GM23248 (cell line): Measurements from ENCODE around the gene CCDC170. TPM values are rescaled to one million over a fixed set of nuclear protein-coding genes. Genes with fewer than 3 reads are reported as not detected.
A peak's percentile ranks its signal among the peaks of the same experiment; 100 is the strongest.

ENCODE experiments used
- DNase-seq: peaks from one replicate; pipeline ENCODE4 v3.0.0-alpha.2; 2015
- H2AFZ ChIP-seq: fragments of 200-600 bp; sonication (generic); 2 replicates; pipeline ENCODE4 v1.6.1; 2016; ENCODE audit warnings: antibody characterized with exemption
- H3F3A ChIP-seq: fragments of 200-600 bp; sonication (generic); 2 replicates; pipeline ENCODE4 v1.6.1; 2016; ENCODE audit warnings: mild to moderate bottlenecking, antibody characterized with exemption, mixed run types; ENCODE audit not compliant: insufficient read depth
- H3K27ac ChIP-seq: fragments of 200-600 bp; sonication (generic); 2 replicates; pipeline ENCODE4 v1.5.1; 2016; ENCODE audit warnings: mild to moderate bottlenecking
- H3K27me3 ChIP-seq: fragments of 200-600 bp; sonication (generic); replicated peaks from 2 replicates; pipeline ENCODE4 v1.6.1; 2016; ENCODE audit warnings: mild to moderate bottlenecking; ENCODE audit not compliant: insufficient read depth
- H3K36me3 ChIP-seq: fragments of 200-600 bp; sonication (generic); 2 replicates; pipeline ENCODE4 v1.6.1; 2016; ENCODE audit warnings: low read depth, mild to moderate bottlenecking
- H3K4me1 ChIP-seq: fragments of 200-600 bp; sonication (generic); 2 replicates; pipeline ENCODE4 v1.6.1; 2016; ENCODE audit warnings: mild to moderate bottlenecking; ENCODE audit not compliant: insufficient read depth
- H3K4me2 ChIP-seq: fragments of 200-600 bp; sonication (generic); one replicate; pipeline ENCODE4 v1.6.1; 2016; ENCODE audit warnings: mild to moderate bottlenecking; ENCODE audit not compliant: unreplicated experiment
- H3K4me3 ChIP-seq: fragments of 200-600 bp; sonication (generic); 2 replicates; pipeline ENCODE4 v1.5.1; 2016; ENCODE audit warnings: mild to moderate bottlenecking
- H3K79me2 ChIP-seq: fragments of 200-600 bp; sonication (generic); 2 replicates; pipeline ENCODE4 v1.6.1; 2016; ENCODE audit warnings: mild to moderate bottlenecking; ENCODE audit not compliant: insufficient read depth
- H3K9ac ChIP-seq: fragments of 200-600 bp; sonication (generic); 2 replicates; pipeline ENCODE4 v1.6.1; 2016; ENCODE audit warnings: mild to moderate bottlenecking
- H3K9me2 ChIP-seq: fragments of 200-600 bp; sonication (generic); 2 replicates; pipeline ENCODE4 v1.6.1; 2016; ENCODE audit warnings: mixed run types, mild to moderate bottlenecking, moderate library complexity; ENCODE audit not compliant: insufficient read depth
- H3K9me3 ChIP-seq: fragments of 200-600 bp; sonication (generic); one replicate; pipeline ENCODE4 v1.6.1; 2017; ENCODE audit warnings: low read depth
- H4K20me1 ChIP-seq: fragments of 200-600 bp; sonication (generic); 2 replicates; pipeline ENCODE4 v1.6.0; 2016; ENCODE audit not compliant: insufficient read depth
- EZH2 ChIP-seq: fragments of 200-600 bp; sonication (generic); IDR thresholded peaks from 2 replicates; pipeline ENCODE4 v1.6.1; 2018; ENCODE audit warnings: antibody characterized with exemption, mild to moderate bottlenecking; ENCODE audit not compliant: insufficient read depth, poor library complexity, severe bottlenecking
- EZH2phosphoT487 ChIP-seq: fragments of 200-600 bp; sonication (generic); IDR thresholded peaks from 2 replicates; pipeline ENCODE4 v1.6.1; 2018; ENCODE audit warnings: antibody characterized with exemption, moderate library complexity, mild to moderate bottlenecking, low read depth; ENCODE audit not compliant: insufficient read depth
- WGBS, 2 experiments: methylation state at CpG; one replicate each; pipeline ENCODE4 v1.1.6; 2015 to 2017; ENCODE audit warnings: low lambda C conversion rate in 2 of 2, low coverage in 1 of 2; ENCODE audit errors: missing lambda C conversion rate in 2 of 2; 5-methylcytosine and 5-hydroxymethylcytosine counted together
- in situ Hi-C: fragments of 300-500 bp; cut with MboI; formaldehyde crosslinking; loops from 2 replicates; pipeline ENCODE4 v1.15.0; 2020
- polyA plus RNA-seq: library from polyadenylated mRNA; unstranded; fragments of >200 nt; fragmentation: Nextera tagmentation; extraction: Ambion mirVana; gene quantifications from 2 replicates; pipeline ENCODE4 v1.2.1, GENCODE V29; 2016
- total RNA-seq: library from RNA; depleted of rRNA; stranded (reverse); fragments of >200 nt; shearing (Covaris generic); gene quantifications from 2 replicates; pipeline ENCODE4 v1.2.3, GENCODE V29; 2014

The CCDC170 gene
- total and polyA plus RNA-seq, 2 experiments from 2014 or later = 0.11 to 0.49 TPM

GRCh38 chr6:151495380-151495779 is 1.6 kb downstream of the CCDC170 start:
- Histone ChIP-seq H3K36me3 (no peaks in the 10 kb centered on the region), H4K20me1 (no peaks in the 10 kb centered on the region), H3K4me3 (no peak overlapping the region), H3K4me1 (no peaks in the 10 kb centered on the region; the same call in 1 of the 2 replicates), H2AFZ (no peak overlapping the region), H3K79me2 (no peaks in the 10 kb centered on the region), H3K9ac (no peak overlapping the region), H3K9me2 (no peaks in the 10 kb centered on the region), H3F3A (no peaks in the 10 kb centered on the region), H3K27me3 (no peaks in the 10 kb centered on the region), H3K4me2 (no peak overlapping the region), H3K9me3 (no peaks in the 10 kb centered on the region), H3K27ac (no peak overlapping the region)
- in situ Hi-C loops = no loop called here
- WGBS, 2 experiments = 93% methylated on average over 9 of the region's 9 CpGs
- TF ChIP-seq EZH2phosphoT487 = no peak
- no peak for TF ChIP-seq EZH2
- no peak for DNase-seq

GRCh38 chr6:151497905-151498304 is 4.1 kb downstream of the CCDC170 start:
- in situ Hi-C loops = no loop called here
- no peaks in the 10 kb centered on the region for H3K27me3 ChIP-seq
- no peaks in the 10 kb centered on the region for H3K36me3 ChIP-seq

GRCh38 chr6:151498327-151498726 is 4.5 kb downstream of the CCDC170 start:
- H3K79me2 ChIP-seq = no peaks in the 10 kb centered on the region
- no peak overlapping the region for H3K27ac ChIP-seq
- no peaks in the 10 kb centered on the region for H3K9me2 ChIP-seq
- TF ChIP-seq EZH2phosphoT487 (no peak), EZH2 (no peak)
- no peak overlapping the region for H2AFZ ChIP-seq
- H4K20me1 ChIP-seq = no peaks in the 10 kb centered on the region
- no peak overlapping the region for H3K4me2 ChIP-seq
- in situ Hi-C loops = no loop called here
- DNase-seq = peak; percentile 11
- no peaks in the 10 kb centered on the region for H3K27me3 ChIP-seq
- H3K4me3 ChIP-seq = no peak overlapping the region
- WGBS, 2 experiments = 89 to 96% methylated on average over 1 of the region's 1 CpG
- no peaks in the 10 kb centered on the region for H3K9me3 ChIP-seq
- H3K4me1 ChIP-seq = peaks cover 6% of the 10 kb centered on the region; the same call in 1 of the 2 replicates
- H3F3A ChIP-seq = no peaks in the 10 kb centered on the region
- no peaks in the 10 kb centered on the region for H3K36me3 ChIP-seq
- H3K9ac ChIP-seq = no peak overlapping the region

More at GRCh38 chr6:151497905-151498304, 4.1 kb downstream of the CCDC170 start:
- no peak overlapping the region for H2AFZ ChIP-seq
- H3K9ac ChIP-seq = no peak overlapping the region
- TF ChIP-seq EZH2 (no peak), EZH2phosphoT487 (no peak)
- H3K9me3 ChIP-seq = no peaks in the 10 kb centered on the region
- H3K4me3 ChIP-seq = no peak overlapping the region
- no peak overlapping the region for H3K4me2 ChIP-seq
- H3K4me1 ChIP-seq = peaks cover 6% of the 10 kb centered on the region; the same call in 1 of the 2 replicates
- H3F3A ChIP-seq = no peaks in the 10 kb centered on the region
- H4K20me1 ChIP-seq = no peaks in the 10 kb centered on the region
- no peaks in the 10 kb centered on the region for H3K9me2 ChIP-seq
- H3K79me2 ChIP-seq = no peaks in the 10 kb centered on the region
- no peak for DNase-seq
- H3K27ac ChIP-seq = no peak overlapping the region

GRCh38 chr6:151499551-151499950 is 5.7 kb downstream of the CCDC170 start:
- DNase-seq = no peak
- Histone ChIP-seq H2AFZ (no peak overlapping the region), H4K20me1 (no peaks in the 10 kb centered on the region), H3K4me3 (no peak overlapping the region), H3K9ac (no peak overlapping the region), H3K27ac (no peak overlapping the region), H3K4me1 (0 out of 2 replicates have a peak, but pooled peaks cover 6% of the 10 kb centered on the region), H3K79me2 (no peaks in the 10 kb centered on the region), H3K27me3 (no peaks in the 10 kb centered on the region), H3K4me2 (no peak overlapping the region), H3K9me2 (no peaks in the 10 kb centered on the region), H3F3A (no peaks in the 10 kb centered on the region), H3K36me3 (no peaks in the 10 kb centered on the region), H3K9me3 (no peaks in the 10 kb centered on the region)
- no peak for TF ChIP-seq EZH2phosphoT487
- no peak for TF ChIP-seq EZH2
- in situ Hi-C loops = no loop called here
- 61 to 78% methylated on average over 5 of the region's 5 CpGs for WGBS, 2 experiments
